GM10266 (cell line): ENCODE measurements around the gene DOK3.
"Not testable (repeated sequence)": the region's sequence is repeated elsewhere in the genome, so short reads cannot be mapped to it uniquely, and the experiment has no call there.

ENCODE experiments used
- DNase-seq: peaks from one replicate; pipeline ENCODE4 v3.0.0; 2012; ENCODE audit errors: extremely low spot score
- TF ChIP-seq, protein P1 (sequence below): IDR thresholded peaks from 2 replicates; pipeline ENCODE4 v1.5.1; 2012; ENCODE audit warnings: mild to moderate bottlenecking, low read depth; ENCODE audit not compliant: control insufficient read depth, insufficient read depth; ENCODE audit errors: missing control alignments

Gene DOK3

DNA sequence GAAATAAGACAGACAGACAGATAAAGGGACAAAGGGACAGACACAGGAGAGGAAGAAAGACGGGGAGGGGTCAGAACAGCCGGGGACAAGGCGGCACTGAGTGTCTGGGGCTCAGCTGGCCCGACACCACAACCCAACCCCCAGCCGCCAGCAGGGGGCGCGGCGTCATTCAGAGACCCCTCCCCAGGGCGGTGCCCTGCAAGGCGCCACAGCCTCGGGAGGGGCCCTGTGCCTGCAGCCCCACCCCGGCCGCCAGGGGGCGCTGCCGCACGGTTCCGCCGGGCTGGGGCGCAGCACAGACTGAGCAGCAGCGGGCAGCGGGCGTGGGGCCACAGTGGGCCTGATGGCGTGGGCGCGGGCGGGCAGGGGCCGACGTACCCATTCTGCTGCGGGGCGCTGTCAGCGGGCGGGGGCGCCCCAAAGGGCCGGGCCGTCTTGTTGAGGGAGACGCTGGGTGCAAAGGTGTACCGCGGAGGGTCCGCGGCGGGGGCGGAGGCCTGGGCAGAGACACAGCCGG lies 18.1 kb downstream of the DOK3 start:
- TF ChIP-seq, protein P1, sequence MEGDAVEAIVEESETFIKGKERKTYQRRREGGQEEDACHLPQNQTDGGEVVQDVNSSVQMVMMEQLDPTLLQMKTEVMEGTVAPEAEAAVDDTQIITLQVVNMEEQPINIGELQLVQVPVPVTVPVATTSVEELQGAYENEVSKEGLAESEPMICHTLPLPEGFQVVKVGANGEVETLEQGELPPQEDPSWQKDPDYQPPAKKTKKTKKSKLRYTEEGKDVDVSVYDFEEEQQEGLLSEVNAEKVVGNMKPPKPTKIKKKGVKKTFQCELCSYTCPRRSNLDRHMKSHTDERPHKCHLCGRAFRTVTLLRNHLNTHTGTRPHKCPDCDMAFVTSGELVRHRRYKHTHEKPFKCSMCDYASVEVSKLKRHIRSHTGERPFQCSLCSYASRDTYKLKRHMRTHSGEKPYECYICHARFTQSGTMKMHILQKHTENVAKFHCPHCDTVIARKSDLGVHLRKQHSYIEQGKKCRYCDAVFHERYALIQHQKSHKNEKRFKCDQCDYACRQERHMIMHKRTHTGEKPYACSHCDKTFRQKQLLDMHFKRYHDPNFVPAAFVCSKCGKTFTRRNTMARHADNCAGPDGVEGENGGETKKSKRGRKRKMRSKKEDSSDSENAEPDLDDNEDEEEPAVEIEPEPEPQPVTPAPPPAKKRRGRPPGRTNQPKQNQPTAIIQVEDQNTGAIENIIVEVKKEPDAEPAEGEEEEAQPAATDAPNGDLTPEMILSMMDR, result peak; percentile 61
- DNase-seq, result no peak

- no peak for DNase-seq
Measured at GRCh38 chr5:177490992-177491391, 18.6 kb downstream of the DOK3 start.

DNA sequence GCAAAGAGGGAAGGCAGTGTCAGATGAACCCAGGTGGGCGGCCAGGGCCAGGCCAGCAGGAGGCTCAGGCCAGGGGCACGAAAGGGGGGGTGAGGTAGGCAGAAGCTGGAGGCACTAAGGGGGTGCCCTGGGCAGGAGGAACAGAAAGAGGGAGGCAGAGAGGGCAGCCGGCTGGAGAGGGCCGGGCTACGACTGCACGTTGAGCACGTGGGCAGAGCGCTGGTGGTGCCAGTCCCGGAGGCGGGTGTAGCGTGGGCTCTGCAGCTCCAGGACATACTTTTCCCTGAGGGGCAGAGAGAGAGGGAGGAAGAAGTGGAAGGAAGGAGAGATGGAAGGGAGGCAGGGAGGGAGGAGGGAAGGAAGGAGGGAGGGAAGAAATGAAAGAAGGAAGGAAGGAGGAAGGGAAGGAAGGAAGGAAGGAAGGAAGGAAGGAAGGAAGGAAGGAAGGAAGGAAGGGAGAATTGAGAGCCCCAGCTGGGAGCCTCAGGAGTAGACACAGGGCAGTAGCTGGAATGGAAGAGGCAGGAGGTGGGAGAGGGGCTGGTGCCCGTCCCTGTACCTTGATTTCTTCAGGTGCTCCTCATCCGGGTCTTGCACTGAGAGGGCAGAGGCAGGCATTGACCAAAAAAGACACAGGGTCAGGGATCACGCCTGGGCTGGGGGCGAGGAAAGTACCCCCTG lies 19.2 kb downstream of the DOK3 start:
- TF ChIP-seq, protein P1, result no peak
- DNase-seq, result no peak

More at GRCh38 chr5:177490992-177491391, 18.6 kb downstream of the DOK3 start:
- TF ChIP-seq, protein P1, result no peak

GRCh38 chr5:177489119-177489716 lies 20.4 kb downstream of the DOK3 start:
- DNase-seq, result no peak
- TF ChIP-seq, protein P1, result no peak

GRCh38 chr5:177487975-177488374 lies 21.7 kb downstream of the DOK3 start:
- DNase-seq, result no peak
- TF ChIP-seq, protein P1, result peak; percentile 34

DNA sequence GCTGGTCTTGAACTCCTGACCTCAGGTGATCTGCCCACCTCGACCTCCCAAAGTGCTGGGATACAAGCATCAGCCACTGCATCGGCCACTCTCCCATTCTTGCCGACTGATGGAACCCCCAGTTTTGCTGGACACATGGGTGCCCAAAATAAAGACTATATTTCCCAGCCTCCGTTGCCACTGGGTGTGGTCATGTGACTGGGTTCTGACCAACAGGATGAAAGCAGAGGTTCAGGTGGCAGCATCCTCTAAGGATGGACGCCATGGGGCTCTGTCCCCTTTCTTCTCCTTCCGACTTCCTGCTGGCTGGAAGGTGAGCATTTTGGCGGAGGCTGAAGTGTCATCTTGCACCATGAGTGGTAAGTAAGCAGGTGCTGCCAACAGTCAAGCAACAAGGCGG lies 22.5 kb downstream of the DOK3 start:
- DNase-seq, result no peak
- TF ChIP-seq, protein P1, result no peak

- no peak for DNase-seq
- TF ChIP-seq, protein P1, result no peak
Measured at GRCh38 chr5:177486256-177486655, 23.4 kb downstream of the DOK3 start.

GRCh38 chr5:177485753-177486152 lies 23.9 kb downstream of the DOK3 start:
- not testable (repeated sequence) for DNase-seq
